Regular cardiac myocyte (primary cell): Measurements from ENCODE around the gene SMIM31. TPM values are rescaled to one million over a fixed set of nuclear protein-coding genes. Genes with fewer than 3 reads are reported as not detected.

Source experiments
- total RNA-seq: library from RNA; depleted of rRNA; stranded (reverse); fragments of >200 nt; gene quantifications from 2 replicates; pipeline ENCODE4 v1.2.3, GENCODE V29; 2014

The SMIM31 gene
- total RNA-seq = not detected in 2 replicates

DNA sequence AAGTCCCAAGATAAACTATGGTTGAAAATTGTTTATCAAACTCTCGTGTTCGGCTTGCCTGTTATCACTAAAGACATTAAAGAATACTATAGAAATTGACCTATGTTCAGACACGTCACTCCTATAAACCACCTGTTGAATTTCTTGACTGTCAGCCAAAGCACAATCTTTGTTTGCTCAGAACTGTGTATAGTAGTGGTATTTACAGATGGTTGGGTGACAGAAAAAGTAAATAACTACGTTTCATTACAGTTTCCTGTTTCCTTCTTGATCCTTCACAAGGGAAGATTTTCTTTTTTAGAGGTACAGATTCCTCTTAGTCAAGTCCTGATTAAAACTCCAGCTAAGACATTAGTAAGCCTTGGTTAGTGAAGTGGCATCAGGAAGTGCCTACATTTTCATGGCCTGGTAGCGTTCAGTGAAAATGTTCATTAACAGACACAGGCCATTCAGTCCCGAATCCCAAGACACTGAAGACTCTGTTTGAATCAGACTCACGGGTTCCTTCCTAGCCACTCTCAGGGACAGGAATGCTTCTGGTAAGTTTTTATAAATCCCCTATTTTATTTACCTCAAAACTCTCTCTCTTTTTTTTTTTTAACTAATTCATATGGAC, at the start of gene SMIM31:
Gene SMIM31 (plus strand): TSS at position 259 of the 616 bp plus-strand sequence. CDS start 16,313 bp downstream, outside the sequence.

Other genes with a start within 250 kb of the SMIM31 start
- not detected in 2 replicates for gene APELA, start 123.0 kb downstream of the SMIM31 start, total RNA-seq
- gene TRIM61, start 223.5 kb downstream of the SMIM31 start, total RNA-seq = 1.5 and 4.5 TPM in 2 replicates